HepG2 (cell line): Measurements from ENCODE around the gene BTBD19. TPM values are rescaled to one million over a fixed set of nuclear protein-coding genes. Genes with fewer than 3 reads are reported as not detected.
A peak's percentile ranks its signal among the peaks of the same experiment; 100 is the strongest.

ENCODE experiments used
- ELF3 ChIP-seq: IDR thresholded peaks from 2 replicates; pipeline ENCODE4 v1.6.1; 2016; ENCODE audit warnings: missing genetic modification reagents, missing compliant biosample characterization
- HHEX ChIP-seq: IDR thresholded peaks from 2 replicates; pipeline ENCODE4 v1.6.1; 2016; ENCODE audit warnings: control low read depth
- ISL2 ChIP-seq: sonication (generic); formaldehyde crosslinking; IDR thresholded peaks from 2 replicates; pipeline ENCODE4 v1.5.0; 2020; ENCODE audit warnings: missing genetic modification reagents
- JDP2 ChIP-seq: sonication (generic); formaldehyde crosslinking; IDR thresholded peaks from 2 replicates; pipeline ENCODE4 v1.8.1; 2022; ENCODE audit warnings: missing genetic modification reagents, borderline replicate concordance
- KDM2A ChIP-seq: sonication (generic); formaldehyde crosslinking; IDR thresholded peaks from 2 replicates; pipeline ENCODE4 v1.4.0; 2020; ENCODE audit warnings: low read depth, missing genetic modification reagents, borderline replicate concordance
- MBD4 ChIP-seq: IDR thresholded peaks from 2 replicates; pipeline ENCODE4 v1.6.1; 2012; ENCODE audit warnings: low read length, inconsistent platforms, borderline replicate concordance
- NCOR1 ChIP-seq: fragments of 200-600 bp; sonication (generic); IDR thresholded peaks from 2 replicates; pipeline ENCODE4 v1.7.0; 2017; ENCODE audit warnings: antibody characterized with exemption, low read length, borderline replicate concordance
- NR1H2 ChIP-seq: sonication (generic); formaldehyde crosslinking; IDR thresholded peaks from 2 replicates; pipeline ENCODE4 v1.8.1; 2022; ENCODE audit warnings: low read depth, missing genetic modification reagents, borderline replicate concordance
- PLSCR1 ChIP-seq: sonication (generic); formaldehyde crosslinking; IDR thresholded peaks from 2 replicates; pipeline ENCODE4 v1.5.0; 2020; ENCODE audit warnings: missing genetic modification reagents, mild to moderate bottlenecking, borderline replicate concordance
- TEAD3 ChIP-seq: optimal IDR thresholded peaks from 2 replicates; pipeline ENCODE3; 2016; ENCODE audit warnings: borderline replicate concordance
- TFE3 ChIP-seq: IDR thresholded peaks from 2 replicates; pipeline ENCODE4 v1.6.1; 2016
- WIZ ChIP-seq: sonication (generic); formaldehyde crosslinking; IDR thresholded peaks from 2 replicates; pipeline ENCODE4 v1.5.1; 2020; ENCODE audit warnings: mild to moderate bottlenecking, missing genetic modification reagents
- ZBTB38 ChIP-seq: sonication (generic); formaldehyde crosslinking; IDR thresholded peaks from 2 replicates; pipeline ENCODE4 v1.5.1; 2020; ENCODE audit warnings: mild to moderate bottlenecking, missing genetic modification reagents
- ZBTB42 ChIP-seq: sonication (generic); formaldehyde crosslinking; IDR thresholded peaks from 2 replicates; pipeline ENCODE4 v1.5.0; 2020; ENCODE audit warnings: mild to moderate bottlenecking, missing genetic modification reagents
- ZBTB8A ChIP-seq: sonication (generic); formaldehyde crosslinking; IDR thresholded peaks from 2 replicates; pipeline ENCODE4 v1.4.0; 2020; ENCODE audit warnings: mild to moderate bottlenecking, low read depth, missing genetic modification reagents, borderline replicate concordance
- ZNF253 ChIP-seq: sonication (generic); formaldehyde crosslinking; IDR thresholded peaks from 2 replicates; pipeline ENCODE4 v1.8.0; 2022; ENCODE audit warnings: mild to moderate bottlenecking, missing genetic modification reagents, borderline replicate concordance
- ZNF276 ChIP-seq: sonication (generic); formaldehyde crosslinking; IDR thresholded peaks from 2 replicates; pipeline ENCODE4 v1.4.0; 2020; ENCODE audit warnings: mild to moderate bottlenecking, low read depth, missing genetic modification reagents
- ZNF331 ChIP-seq: sonication (generic); formaldehyde crosslinking; IDR thresholded peaks from 2 replicates; pipeline ENCODE4 v1.4.0; 2020; ENCODE audit warnings: missing genetic modification reagents
- ZNF552 ChIP-seq: sonication (generic); formaldehyde crosslinking; IDR thresholded peaks from 2 replicates; pipeline ENCODE4 v1.9.0; 2022; ENCODE audit warnings: missing genetic modification reagents, mild to moderate bottlenecking, borderline replicate concordance
- ZNF616 ChIP-seq: sonication (generic); formaldehyde crosslinking; IDR thresholded peaks from 2 replicates; pipeline ENCODE4 v1.5.0; 2020; ENCODE audit warnings: low read depth, mild to moderate bottlenecking, missing genetic modification reagents
- ZNF747 ChIP-seq: sonication (generic); formaldehyde crosslinking; IDR thresholded peaks from 2 replicates; pipeline ENCODE4 v1.8.1; 2023; ENCODE audit warnings: missing genetic modification reagents, mild to moderate bottlenecking, borderline replicate concordance
- ZNF773 ChIP-seq: sonication (generic); formaldehyde crosslinking; IDR thresholded peaks from 2 replicates; pipeline ENCODE4 v1.4.0; 2020; ENCODE audit warnings: missing genetic modification reagents, borderline replicate concordance
- ZNF839 ChIP-seq: sonication (generic); formaldehyde crosslinking; IDR thresholded peaks from 2 replicates; pipeline ENCODE4 v1.4.0; 2020; ENCODE audit warnings: missing genetic modification reagents, mild to moderate bottlenecking, borderline replicate concordance
- polyA plus RNA-seq, 8 experiments: library from polyadenylated mRNA; depleted of rRNA in 3 of 8; stranded (reverse) in 7 of 8; unstranded in 1 of 8; fragments of >200 nt; fragmentation: Illumina TruSeq in 4 of 8; extraction: Trizol in 4 of 8; gene quantifications; 2 replicates each; pipeline versions ENCODE4 v1.2.1 to v1.2.3, GENCODE V29; 2011 to 2016; ENCODE audit warnings: low read depth in 4 of 8, missing spikeins in 1 of 8, mixed read lengths in 1 of 8; ENCODE audit not compliant: insufficient read depth in 1 of 8
- total RNA-seq, 5 experiments: library from RNA; depleted of rRNA; stranded (reverse); fragments of >200 nt; fragmentation: Illumina TruSeq; extraction: Trizol; gene quantifications; 2 replicates each; pipeline ENCODE4 v1.2.3, GENCODE V29; 2016; ENCODE audit warnings: low read depth in 1 of 5

The BTBD19 gene
- total and polyA plus RNA-seq, 2 of the 13 experiments (the other 11 are each of a cell fraction or from before 2014, with no cell fraction given) = 2.7 to 6.7 TPM

- peak; percentile 45 for TF ChIP-seq TEAD3 (CRISPR knock-in tag)
- TF ChIP-seq PLSCR1 = no peak; the same call in 1 of the 2 replicates
- no peak; the same call in 1 of the 2 replicates for TF ChIP-seq ISL2 (CRISPR knock-in tag)
- no peak for TF ChIP-seq ZNF773 (CRISPR knock-in tag)
- TF ChIP-seq NR1H2 (CRISPR knock-in tag) = peak; percentile 47; the same call in 1 of the 2 replicates
- TF ChIP-seq ZNF253 = peak; percentile 72; the same call in 1 of the 2 replicates
- peak; percentile 77; the same call in 1 of the 2 replicates for TF ChIP-seq ZNF747 (CRISPR knock-in tag)
- TF ChIP-seq ZNF616 = 0 out of 2 replicates have a peak, but pooled peaks have one; percentile 82
- TF ChIP-seq WIZ = peak; percentile 32; the same call in 1 of the 2 replicates
- no peak for TF ChIP-seq MBD4
- no peak for TF ChIP-seq HHEX
- 0 out of 2 replicates have a peak, but pooled peaks have one; percentile 79 for TF ChIP-seq ZNF839 (CRISPR knock-in tag)
- TF ChIP-seq ZNF276 (CRISPR knock-in tag) = no peak
- TF ChIP-seq ZBTB38 (CRISPR knock-in tag) = no peak
- TF ChIP-seq ZNF331 (CRISPR knock-in tag) = peak; percentile 49; the same call in 1 of the 2 replicates
- TF ChIP-seq ZNF552 = no peak; the same call in 1 of the 2 replicates
- no peak for TF ChIP-seq ZBTB8A
- no peak for TF ChIP-seq ZBTB42 (CRISPR knock-in tag)
- no peak for TF ChIP-seq JDP2 (CRISPR knock-in tag)
- peak; percentile 83 for TF ChIP-seq TFE3 (CRISPR knock-in tag)
- no peak; the same call in 1 of the 2 replicates for TF ChIP-seq KDM2A (CRISPR knock-in tag)
- peak; percentile 62 for TF ChIP-seq ELF3 (CRISPR knock-in tag)
- TF ChIP-seq NCOR1 = no peak
Measured at GRCh38 chr1:44807364-44808062, 810 bp upstream of the BTBD19 start (continued).
